Keratinocyte (primary cell): ENCODE results near the gene NAXD.

Experiments
- CTCF ChIP-seq, 3 experiments: IDR thresholded peaks in 1 of 3; conservative IDR thresholded peaks in 1 of 3; optimal IDR thresholded peaks in 1 of 3; 2 replicates in 2 of 3; 3 replicates in 1 of 3; pipeline versions ENCODE3 to v1.5.1; 2011; ENCODE audit warnings: low read length in 3 of 3, mild to moderate bottlenecking in 3 of 3, moderate library complexity in 2 of 3, control low read depth in 1 of 3, inconsistent platforms in 1 of 3; ENCODE audit not compliant: insufficient read depth in 2 of 3; ENCODE audit errors: extremely low read depth in 1 of 3
- EZH2 ChIP-seq: IDR thresholded peaks from one replicate; pipeline ENCODE4 v1.6.1; 2012; ENCODE audit warnings: inconsistent platforms, mild to moderate bottlenecking, low read length, moderate library complexity

GRCh38 chr13:110626521-110626920, 11.2 kb downstream of the NAXD start:
- TF ChIP-seq EZH2, result no peak
- TF ChIP-seq CTCF (optimal IDR thresholded peaks at IDR 0.05 in 1 of 3, IDR thresholded peaks at IDR 0.05 in 1 of 3, conservative IDR thresholded peaks at IDR 0.05 in 1 of 3; ENCODE audit: extremely low read depth in 1 of 3, insufficient read depth in 2 of 3, low read length in 3 of 3), result no peak
